Gastrocnemius medialis (tissue), 4 donors: ENCODE data around the gene ADAMTS19.

Experiments used
- CTCF ChIP-seq, 5 experiments: fragments of 450-650 bp in 3 of 5; fragments of 200-600 bp in 2 of 5; sonication (generic) in 2 of 5; IDR thresholded peaks in 4 of 5; conservative IDR thresholded peaks in 1 of 5; 1 replicate in 4 of 5; 2 replicates in 1 of 5; pipeline ENCODE4 v1.5.1; 2016 to 2019; ENCODE audit warnings: antibody characterized with exemption in 5 of 5, mild to moderate bottlenecking in 3 of 5, moderate library complexity in 3 of 5
- POLR2A ChIP-seq, 2 donors: fragments of 450-650 bp; IDR thresholded peaks; one replicate each; pipeline ENCODE4 v1.6.1; 2017; ENCODE audit warnings: antibody characterized with exemption in 2 of 2, mild to moderate bottlenecking in 2 of 2, moderate library complexity in 2 of 2

GRCh38 chr5:129763651-129764050, 303.6 kb downstream of the ADAMTS19 start:
- no peak for TF ChIP-seq CTCF (IDR thresholded peaks at IDR 0.05 in 4 of 5, conservative IDR thresholded peaks at IDR 0.05 in 1 of 5)
- no peak for TF ChIP-seq POLR2A (IDR thresholded peaks at IDR 0.05)
